ENCODE results near the gene COL12A1. TPM values are rescaled to one million over a fixed set of nuclear protein-coding genes. Genes with fewer than 3 reads are reported as not detected.
A peak's percentile ranks its signal among the peaks of the same experiment; 100 is the strongest.

The COL12A1 gene
- 1,307 TPM for total RNA-seq (ENCODE audit: insufficient read depth, low replicate concordance)

- peak; percentile 89 for DNase-seq (ENCODE audit: low spot score)
These were observed at the start of gene COL12A1 for GRCh38 chr6:75205776-75206575. COL12A1 (minus strand) TSS chr6:75206053; CDS start chr6:75202792, 3,261 bp downstream.

- no peak for DNase-seq (ENCODE audit: low spot score)
These were observed 44.7 kb upstream of the COL12A1 start for GRCh38 chr6:75250552-75250951.

DNA sequence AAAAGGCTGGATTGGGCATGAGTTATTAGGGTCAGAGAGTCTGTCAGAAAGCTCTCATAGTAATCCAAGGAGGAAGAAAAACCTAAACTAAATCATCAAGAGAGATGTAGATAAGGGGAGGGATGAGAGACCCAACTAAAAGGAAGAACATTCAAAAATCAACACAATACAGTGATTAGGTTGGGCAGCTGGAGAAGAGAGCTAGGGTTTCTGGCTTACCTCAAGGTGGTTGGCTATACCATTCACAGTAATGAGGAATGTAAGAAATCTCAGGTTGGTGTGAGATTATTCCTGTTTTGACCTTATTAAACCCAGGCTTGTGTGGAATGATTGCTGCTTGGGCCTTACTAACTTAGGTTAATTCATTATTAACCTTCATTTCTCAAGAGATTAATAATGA, 44.0 kb upstream of the COL12A1 start:
- no peak for DNase-seq (ENCODE audit: low spot score)

DNA sequence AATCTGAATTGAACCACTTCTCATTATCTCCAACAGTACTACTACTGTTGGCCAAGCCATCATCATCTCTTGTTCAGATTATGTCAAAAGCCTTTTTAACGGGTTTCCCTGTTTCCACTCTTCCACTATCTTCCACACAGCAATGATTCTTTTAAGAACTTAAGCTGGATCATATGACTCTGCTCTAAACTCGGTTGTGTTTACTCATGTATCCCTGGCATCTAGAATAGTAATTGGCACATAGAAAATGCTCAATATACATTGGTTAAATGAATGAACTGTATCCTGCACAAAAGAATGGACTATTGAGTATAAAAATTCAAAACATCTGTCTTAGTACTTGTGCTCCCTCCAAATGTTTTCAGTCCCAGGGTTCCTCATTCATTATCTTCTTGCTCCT, 40.5 kb upstream of the COL12A1 start:
- no peak for DNase-seq (ENCODE audit: low spot score)

DNA sequence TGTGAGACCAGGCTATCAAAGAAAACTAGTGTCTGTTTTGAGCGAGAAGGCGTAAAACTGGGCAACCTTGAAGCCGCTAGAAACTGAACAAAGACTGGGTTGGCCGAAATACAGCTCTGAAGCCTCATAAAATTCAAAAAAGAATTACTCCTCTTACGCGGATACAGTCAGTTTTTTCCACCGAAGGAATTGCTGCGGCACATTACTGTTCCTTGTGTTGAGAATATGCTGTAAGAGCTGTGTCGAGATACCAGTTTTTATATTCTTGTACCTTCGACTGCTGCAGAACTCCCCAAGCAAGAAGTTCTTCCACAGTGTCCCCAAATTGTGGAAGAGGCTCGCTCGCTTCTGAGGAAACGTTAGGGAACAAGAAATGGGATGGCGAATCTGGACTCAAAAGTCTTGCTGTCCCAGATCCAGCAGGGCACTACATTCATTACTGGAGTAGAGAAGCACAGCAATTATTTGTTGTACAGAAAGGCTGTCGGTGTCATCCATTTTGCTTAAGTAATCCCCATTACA, 38.3 kb upstream of the COL12A1 start:
- DNase-seq (ENCODE audit: low spot score) = no peak

DNA sequence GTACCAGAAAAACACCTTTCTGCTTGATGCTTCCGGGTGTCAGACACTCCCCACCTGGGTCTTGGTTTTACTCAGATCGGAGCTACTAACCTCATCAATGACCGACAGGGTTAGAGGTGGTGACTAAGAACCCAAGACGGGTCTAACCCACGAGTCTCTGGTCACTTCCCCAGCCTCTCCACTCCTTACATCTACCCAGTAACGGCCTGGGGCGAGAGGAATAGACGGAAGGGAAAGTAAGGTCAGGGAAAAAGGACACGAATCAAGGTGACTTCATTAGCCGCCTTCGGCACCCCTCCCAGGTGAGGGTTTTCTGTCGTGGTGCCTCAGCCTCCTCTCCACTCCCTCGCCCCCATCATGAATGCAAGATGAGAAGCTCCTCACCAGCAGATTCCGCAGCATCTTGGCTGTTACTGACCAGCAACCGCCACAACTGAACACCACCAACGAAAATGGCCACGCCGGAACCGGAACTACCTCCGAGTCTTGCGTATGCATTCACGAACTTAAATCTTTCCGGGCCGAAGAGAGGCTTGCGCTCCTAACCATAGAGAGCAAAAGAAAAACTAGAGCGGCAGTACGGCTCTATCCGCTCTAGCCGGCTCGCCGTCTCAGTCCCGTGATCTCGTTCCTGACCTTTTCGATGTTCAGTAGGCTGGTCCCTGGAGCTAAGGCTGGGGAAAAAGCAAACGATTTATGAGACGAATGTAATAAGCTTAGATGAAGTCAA, 37.6 kb upstream of the COL12A1 start, which contains the start of gene COX7A2:
Gene COX7A2, minus strand, starts transcription at position 469 of the 730 bp plus-strand sequence. Its CDS starts 67 bp downstream, at position 402.
- peak; percentile 99 for DNase-seq (ENCODE audit: low spot score)

- no peak for DNase-seq (ENCODE audit: low spot score)
These were observed 30.8 kb upstream of the COL12A1 start for GRCh38 chr6:75236630-75237029.

DNA sequence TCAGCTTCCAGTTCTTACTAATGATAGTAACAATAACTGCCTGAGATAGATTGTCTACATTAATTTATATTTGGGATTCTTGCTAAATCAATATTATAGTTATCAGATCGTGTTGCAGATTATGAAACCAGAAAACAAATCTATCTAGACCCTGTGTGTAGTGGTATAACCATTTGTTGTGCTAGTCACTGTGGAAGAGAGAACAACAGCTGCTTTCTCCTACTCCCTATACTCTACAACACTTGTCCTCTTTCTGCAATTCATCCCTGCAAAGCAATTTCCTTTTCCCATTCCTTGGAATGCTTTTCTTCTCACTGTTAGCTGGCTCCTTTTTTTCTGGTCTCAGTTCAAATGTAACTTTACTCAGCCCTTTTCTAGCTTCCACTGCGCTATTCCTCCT, 29.4 kb upstream of the COL12A1 start:
- DNase-seq (ENCODE audit: low spot score) = no peak

- DNase-seq (ENCODE audit: low spot score) = no peak
These were observed 28.4 kb upstream of the COL12A1 start for GRCh38 chr6:75234126-75234865.

- DNase-seq (ENCODE audit: low spot score) = no peak
These were observed 27.3 kb upstream of the COL12A1 start for GRCh38 chr6:75233092-75233615.

DNA sequence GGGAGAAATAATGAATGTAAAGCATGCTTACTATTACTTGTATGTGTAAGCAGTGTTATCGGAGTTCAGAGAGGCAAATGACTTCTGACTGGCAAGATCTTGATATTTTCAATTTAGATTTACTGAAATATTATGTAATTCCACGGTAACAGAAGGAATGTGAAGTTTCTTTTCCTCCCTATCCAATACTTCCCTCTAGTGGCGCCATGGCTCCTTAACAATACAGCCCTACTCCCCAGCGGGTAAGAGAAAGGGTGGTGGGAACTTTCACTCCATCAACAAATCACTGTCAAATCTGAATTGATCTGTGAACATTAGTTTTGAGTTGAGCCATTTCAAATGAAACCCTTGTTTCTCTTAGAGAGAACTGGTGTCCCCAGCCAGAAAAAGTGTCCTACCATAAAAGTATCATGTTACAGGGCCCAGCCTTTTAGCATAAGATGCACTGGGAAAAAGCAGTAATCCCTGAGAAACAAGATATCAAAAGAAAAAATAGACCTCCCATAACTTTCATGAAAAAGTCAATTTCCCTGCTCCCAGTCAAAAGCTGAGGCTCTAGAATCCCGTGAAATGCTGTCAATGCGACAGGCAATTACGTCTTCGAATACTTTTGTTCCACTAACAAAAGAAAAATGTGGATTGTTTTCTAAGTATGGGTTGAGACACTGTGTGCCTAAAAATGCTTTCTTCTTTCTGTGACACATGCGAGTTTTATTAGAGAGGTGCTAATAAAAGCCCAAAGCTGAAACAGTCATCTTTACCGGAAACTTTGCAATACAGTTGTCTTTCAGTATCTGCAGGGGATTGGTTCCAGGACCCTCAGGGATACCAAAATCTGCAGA, 24.9 kb upstream of the COL12A1 start:
- peak; percentile 69 for DNase-seq (ENCODE audit: low spot score)

- DNase-seq (ENCODE audit: low spot score) = no peak
These were observed 18.6 kb upstream of the COL12A1 start for GRCh38 chr6:75224303-75224926.

- no peak for DNase-seq (ENCODE audit: low spot score)
These were observed 17.6 kb upstream of the COL12A1 start for GRCh38 chr6:75223428-75223827.

DNA sequence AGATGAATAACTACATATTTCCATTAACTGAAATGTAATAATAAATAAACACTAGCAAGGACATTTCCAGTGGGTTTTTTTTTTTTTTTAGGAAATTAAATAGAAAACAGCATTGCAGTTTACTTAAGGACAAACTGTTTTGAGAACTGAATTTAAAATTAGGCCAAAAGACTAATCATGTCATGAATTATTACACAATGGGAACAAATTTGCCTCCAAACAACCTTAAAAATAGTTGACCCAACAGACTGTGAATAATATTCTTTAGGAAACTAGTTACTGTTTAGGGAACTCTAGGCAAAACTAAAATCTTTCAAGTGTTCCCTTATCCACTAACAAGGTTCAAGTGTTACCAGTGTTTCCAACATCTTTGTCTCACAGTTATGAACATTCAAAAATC, 16.4 kb upstream of the COL12A1 start:
- no peak for DNase-seq (ENCODE audit: low spot score)

DNA sequence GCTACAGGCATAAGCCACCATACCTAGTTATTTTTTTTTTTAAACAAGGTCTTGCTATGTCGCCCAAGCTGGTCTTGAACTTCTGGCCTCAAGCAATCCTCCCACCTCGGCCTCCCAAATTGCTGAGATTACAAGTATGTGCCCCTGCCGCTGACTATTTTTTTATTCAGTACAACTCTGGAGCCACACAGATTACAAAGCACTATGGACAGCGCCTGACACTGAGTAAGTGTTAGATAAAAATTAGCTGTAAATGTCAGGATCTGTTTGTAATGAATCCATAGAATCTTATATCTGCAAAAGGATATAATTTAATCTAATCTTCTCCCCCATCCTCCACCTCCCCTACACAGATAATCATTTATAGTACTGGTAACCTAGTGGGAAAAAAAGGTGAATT, 15.3 kb upstream of the COL12A1 start:
- DNase-seq (ENCODE audit: low spot score) = no peak

- no peak for DNase-seq (ENCODE audit: low spot score)
These were observed 14.5 kb upstream of the COL12A1 start for GRCh38 chr6:75220357-75220756.

DNA sequence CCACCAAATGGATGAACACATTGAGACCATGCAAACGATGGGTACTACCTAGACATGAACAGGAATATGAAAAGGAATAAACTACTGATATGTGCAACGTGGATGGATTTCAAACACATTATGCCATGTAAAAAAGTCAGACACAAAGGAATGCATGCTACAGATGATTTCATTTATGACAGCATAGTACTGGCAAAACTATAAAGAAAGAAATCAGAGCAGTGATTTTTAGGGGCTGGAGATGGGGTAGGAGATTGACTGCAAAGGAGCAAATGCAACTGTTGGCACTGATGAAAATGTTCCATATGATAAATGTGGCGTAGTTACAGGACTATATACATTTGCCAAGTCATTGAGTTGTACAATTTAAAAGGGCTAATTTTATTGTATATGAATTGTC, 13.4 kb upstream of the COL12A1 start:
- DNase-seq (ENCODE audit: low spot score) = peak; percentile 69

DNA sequence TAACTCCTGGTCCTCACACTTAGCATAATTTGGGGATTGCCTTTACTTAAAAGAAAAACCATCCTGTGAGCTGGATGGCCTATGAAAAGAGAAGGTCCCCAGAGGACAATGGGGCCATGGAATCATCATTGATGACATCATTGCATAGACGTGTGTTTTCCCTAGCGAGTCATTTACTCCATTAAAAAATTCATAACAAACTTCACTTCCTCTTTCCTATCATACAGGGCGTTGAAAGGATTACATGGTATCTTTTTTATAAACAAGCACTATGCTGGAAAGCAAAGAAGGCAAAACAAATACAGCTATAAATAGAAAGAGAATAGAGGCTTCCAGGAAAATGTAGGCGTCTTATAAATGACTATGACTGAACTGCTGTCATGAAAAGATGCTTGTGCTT, 11.3 kb upstream of the COL12A1 start:
- no peak for DNase-seq (ENCODE audit: low spot score)

DNA sequence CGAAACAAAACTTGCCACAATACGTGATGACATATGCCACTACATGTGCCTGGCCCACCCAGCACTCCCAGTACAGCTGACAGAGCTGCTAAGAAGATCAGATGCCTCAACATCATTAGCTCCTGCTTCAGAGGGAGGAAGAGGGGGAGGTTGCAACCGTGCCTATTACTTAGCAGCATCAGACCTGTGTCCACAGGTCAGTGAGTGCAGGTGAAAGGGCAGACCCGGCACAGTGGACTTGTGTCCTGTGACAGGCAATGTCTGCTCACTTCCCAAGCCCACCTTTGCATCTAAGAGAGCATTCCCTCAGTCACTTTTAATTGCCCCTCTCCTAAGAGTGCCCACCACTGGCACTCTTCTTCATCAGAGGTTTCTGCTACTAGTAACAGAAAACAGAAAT, 9.4 kb upstream of the COL12A1 start:
- DNase-seq (ENCODE audit: low spot score) = no peak

- DNase-seq (ENCODE audit: low spot score) = no peak
These were observed 7.9 kb upstream of the COL12A1 start for GRCh38 chr6:75213732-75214131.
